Gastroesophageal sphincter (tissue), 3 donors: Measurements from ENCODE around the gene OR10D3.

ENCODE experiments used
- CTCF ChIP-seq, 4 experiments: fragments of 200-600 bp in 2 of 4; fragments of 450-650 bp in 2 of 4; sonication (generic) in 1 of 4; IDR thresholded peaks; one replicate each; pipeline ENCODE4 v1.5.1; 2017 to 2019; ENCODE audit warnings: antibody characterized with exemption in 4 of 4, mild to moderate bottlenecking in 2 of 4, moderate library complexity in 2 of 4
- EP300 ChIP-seq: sonication (generic); formaldehyde crosslinking; IDR thresholded peaks from one replicate; pipeline ENCODE4 v1.6.1; 2017; ENCODE audit warnings: antibody characterized with exemption, mild to moderate bottlenecking
- POLR2A ChIP-seq, 2 donors: fragments of 450-650 bp; IDR thresholded peaks; one replicate each; pipeline ENCODE4 v1.6.1; 2017; ENCODE audit warnings: antibody characterized with exemption in 2 of 2, mild to moderate bottlenecking in 2 of 2, moderate library complexity in 1 of 2

- no peak for TF ChIP-seq CTCF (IDR thresholded peaks at IDR 0.05)
- no peak for TF ChIP-seq EP300
- no peak for TF ChIP-seq POLR2A (IDR thresholded peaks at IDR 0.05)
Observed at GRCh38 chr11:124222407-124222806, 39.3 kb downstream of the OR10D3 start.
